Measurements from ENCODE around the gene PSMC5. TPM values are rescaled to one million over a fixed set of nuclear protein-coding genes. Genes with fewer than 3 reads are reported as not detected.

Gene PSMC5
- total RNA-seq, 1 experiment from 2014 or later: 91.4 TPM

- no TSS peak for BruUV-seq (replicated peaks)
- intact Hi-C loops (cut with micrococcal nuclease; ENCODE audit: unreplicated experiment): no loop called here
- Mint-ChIP-seq H3K4me3 (ENCODE audit: low read depth, unreplicated experiment) (no peak overlapping the region), H3K27me3 (ENCODE audit: unreplicated experiment) (no peaks in the 10 kb centered on the region), H3K27ac (ENCODE audit: unreplicated experiment) (no peak overlapping the region), H3K4me1 (ENCODE audit: low read depth, unreplicated experiment) (peaks cover 29% of the 10 kb centered on the region), H3K9me3 (ENCODE audit: low read depth, unreplicated experiment) (no peaks in the 10 kb centered on the region), H3K36me3 (ENCODE audit: insufficient read depth, unreplicated experiment) (peaks cover 64% of the 10 kb centered on the region)
- no peak for TF ChIP-seq CTCF (IDR thresholded peaks at IDR 0.05; ENCODE audit: unreplicated experiment)
- DNase-seq: no peak
- CTCF ChIA-PET: no interaction called here
Measured at GRCh38 chr17:63816669-63817068, 10.6 kb upstream of the PSMC5 start.

GRCh38 chr17:63817736-63818385 is 9.4 kb upstream of the PSMC5 start:
- Mint-ChIP-seq H3K4me3 (ENCODE audit: low read depth, unreplicated experiment) (no peak overlapping the region), H3K36me3 (ENCODE audit: insufficient read depth, unreplicated experiment) (peaks cover 71% of the 10 kb centered on the region), H3K27ac (ENCODE audit: unreplicated experiment) (peak overlapping the region; percentile 83), H3K4me1 (ENCODE audit: low read depth, unreplicated experiment) (peaks cover 29% of the 10 kb centered on the region), H3K27me3 (ENCODE audit: unreplicated experiment) (no peaks in the 10 kb centered on the region), H3K9me3 (ENCODE audit: low read depth, unreplicated experiment) (no peaks in the 10 kb centered on the region)
- BruUV-seq (replicated peaks): TSS peak; percentile 77
- no peak for TF ChIP-seq CTCF (IDR thresholded peaks at IDR 0.05; ENCODE audit: unreplicated experiment)
- CTCF ChIA-PET: interaction anchor here (0.6 kb wide), 1 partner anchor 21 kb away, joined by 3 read pairs; no protein-coding TSS in a partner anchor
- DNase-seq: no peak
- intact Hi-C loops (cut with micrococcal nuclease; ENCODE audit: unreplicated experiment): no loop called here

- intact Hi-C loops (cut with micrococcal nuclease; ENCODE audit: unreplicated experiment): no loop called here
- Mint-ChIP-seq H3K4me1 (ENCODE audit: low read depth, unreplicated experiment) (peaks cover 29% of the 10 kb centered on the region), H3K36me3 (ENCODE audit: insufficient read depth, unreplicated experiment) (peaks cover 80% of the 10 kb centered on the region), H3K9me3 (ENCODE audit: low read depth, unreplicated experiment) (no peaks in the 10 kb centered on the region), H3K27ac (ENCODE audit: unreplicated experiment) (peak overlapping the region; percentile 59), H3K4me3 (ENCODE audit: low read depth, unreplicated experiment) (peak overlapping the region; percentile 32), H3K27me3 (ENCODE audit: unreplicated experiment) (no peaks in the 10 kb centered on the region)
- DNase-seq: no peak
- CTCF ChIA-PET: no interaction called here
- no TSS peak for BruUV-seq (replicated peaks)
- no peak for TF ChIP-seq CTCF (IDR thresholded peaks at IDR 0.05; ENCODE audit: unreplicated experiment)
Measured at GRCh38 chr17:63819131-63819530, 8.1 kb upstream of the PSMC5 start.

- Mint-ChIP-seq H3K9me3 (ENCODE audit: low read depth, unreplicated experiment) (no peaks in the 10 kb centered on the region), H3K27ac (ENCODE audit: unreplicated experiment) (peak overlapping the region; percentile 59), H3K4me3 (ENCODE audit: low read depth, unreplicated experiment) (peak overlapping the region; percentile 32), H3K4me1 (ENCODE audit: low read depth, unreplicated experiment) (peaks cover 29% of the 10 kb centered on the region), H3K36me3 (ENCODE audit: insufficient read depth, unreplicated experiment) (peaks cover 81% of the 10 kb centered on the region), H3K27me3 (ENCODE audit: unreplicated experiment) (no peaks in the 10 kb centered on the region)
- BruUV-seq (replicated peaks): TSS peak; percentile 80
- no peak for DNase-seq
- TF ChIP-seq CTCF (IDR thresholded peaks at IDR 0.05; ENCODE audit: unreplicated experiment): no peak
- CTCF ChIA-PET: no interaction called here
- intact Hi-C loops (cut with micrococcal nuclease; ENCODE audit: unreplicated experiment): no loop called here
Measured at GRCh38 chr17:63819585-63820537, 7.4 kb upstream of the PSMC5 start.

Measured in Calu3 (cell line).